Putamen (tissue), 1 donor: Measurements from ENCODE around the gene NUDCD3.
A peak's percentile ranks its signal among the peaks of the same experiment; 100 is the strongest.

ENCODE experiments used
- DNase-seq: peaks from one replicate; pipeline ENCODE4 v3.0.0-alpha.2; 2016; ENCODE audit warnings: low spot score

The NUDCD3 gene

GRCh38 chr7:44353668-44354067 is 136.8 kb downstream of the NUDCD3 start:
- DNase-seq, result no peak

- DNase-seq, result no peak
Measured at GRCh38 chr7:44348851-44349781, 141.3 kb downstream of the NUDCD3 start.

GRCh38 chr7:44348300-44348699 is 142.2 kb downstream of the NUDCD3 start:
- no peak for DNase-seq

- DNase-seq, result no peak
Measured at GRCh38 chr7:44347546-44348114, 142.8 kb downstream of the NUDCD3 start.

GRCh38 chr7:44346063-44346462 is 144.4 kb downstream of the NUDCD3 start:
- DNase-seq, result no peak

GRCh38 chr7:44341401-44341800 is 149.1 kb downstream of the NUDCD3 start:
- no peak for DNase-seq

- DNase-seq, result no peak
Measured at GRCh38 chr7:44338600-44338999, 151.9 kb downstream of the NUDCD3 start.

- DNase-seq, result no peak
Measured at GRCh38 chr7:44336491-44336890, 154.0 kb downstream of the NUDCD3 start.

GRCh38 chr7:44335184-44335583 is 155.3 kb downstream of the NUDCD3 start:
- no peak for DNase-seq

GRCh38 chr7:44334734-44335097 is 155.7 kb downstream of the NUDCD3 start:
- no peak for DNase-seq

GRCh38 chr7:44333911-44334733 is 156.3 kb downstream of the NUDCD3 start:
- DNase-seq, result peak; percentile 59

- DNase-seq, result no peak
Measured at GRCh38 chr7:44331682-44332081, 158.8 kb downstream of the NUDCD3 start.

- DNase-seq, result no peak
Measured at GRCh38 chr7:44330331-44330730, 160.1 kb downstream of the NUDCD3 start.

- no peak for DNase-seq
Measured at GRCh38 chr7:44329888-44330287, 160.6 kb downstream of the NUDCD3 start.
